NB4 (cell line): ENCODE measurements around the gene AFAP1L2.

Experiments
- DNase-seq: peaks from one replicate; pipeline ENCODE4 v3.0.0; 2010; ENCODE audit warnings: low read depth
- H3K4me3 ChIP-seq: one replicate; pipeline ENCODE4 v1.5.1; 2011; ENCODE audit warnings: mild to moderate bottlenecking, low read depth, low read length, moderate library complexity
- CTCF ChIP-seq: IDR thresholded peaks from one replicate; pipeline ENCODE4 v1.5.1; 2012; ENCODE audit warnings: low read depth, low read length
- MAX ChIP-seq: IDR thresholded peaks from 2 replicates; pipeline ENCODE4 v1.6.1; 2011; ENCODE audit warnings: low read depth, low read length
- MYC ChIP-seq: IDR thresholded peaks from 2 replicates; pipeline ENCODE4 v1.6.1; 2011; ENCODE audit warnings: low read depth, low read length
- POLR2A ChIP-seq: IDR thresholded peaks from 2 replicates; pipeline ENCODE4 v1.6.1; 2011; ENCODE audit warnings: mild to moderate bottlenecking; ENCODE audit not compliant: insufficient read length; ENCODE audit errors: extremely low read depth

AFAP1L2 gene

GRCh38 chr10:114380797-114381196 lies 23.5 kb downstream of the AFAP1L2 start:
- no peak for TF ChIP-seq MYC
- H3K4me3 ChIP-seq = no peak overlapping the region
- no peak for DNase-seq

- DNase-seq = no peak
- H3K4me3 ChIP-seq = no peak overlapping the region
- TF ChIP-seq MAX = no peak
- no peak for TF ChIP-seq POLR2A
- TF ChIP-seq MYC = no peak
- TF ChIP-seq CTCF = no peak
These were observed 24.2 kb downstream of the AFAP1L2 start for GRCh38 chr10:114380060-114380459.

- no peak for DNase-seq
- H3K4me3 ChIP-seq = no peak overlapping the region
- TF ChIP-seq MYC (no peak), CTCF (no peak), MAX (no peak)
These were observed 24.7 kb downstream of the AFAP1L2 start for GRCh38 chr10:114379631-114380041.

GRCh38 chr10:114376523-114376922 lies 27.8 kb downstream of the AFAP1L2 start:
- no peak for DNase-seq
- no peak for TF ChIP-seq CTCF
- TF ChIP-seq MYC = no peak
- TF ChIP-seq POLR2A = no peak
- no peak for TF ChIP-seq MAX
- no peak overlapping the region for H3K4me3 ChIP-seq

GRCh38 chr10:114375047-114375446 lies 29.3 kb downstream of the AFAP1L2 start:
- DNase-seq = no peak
- no peak for TF ChIP-seq MYC
- TF ChIP-seq CTCF = no peak
- TF ChIP-seq POLR2A = no peak
- no peak for TF ChIP-seq MAX
- no peak overlapping the region for H3K4me3 ChIP-seq

GRCh38 chr10:114374053-114374791 lies 30.1 kb downstream of the AFAP1L2 start:
- TF ChIP-seq MAX (no peak), POLR2A (no peak), CTCF (no peak), MYC (no peak)
- no peak for DNase-seq
- H3K4me3 ChIP-seq = no peak overlapping the region
